Panc1 (cell line): ENCODE measurements around the gene HMGCS2. TPM values are rescaled to one million over a fixed set of nuclear protein-coding genes. Genes with fewer than 3 reads are reported as not detected.

Source experiments
- ATAC-seq: fragments of 200-7000 bp; cut with Tn5 transposase; 2 replicates; pipeline ENCODE4 v1.9.1; 2020; ENCODE audit warnings: mild to moderate bottlenecking, moderate library complexity
- BruUV-seq: library from RNA; stranded (reverse); fragments of 400-500 nt; replicated peaks from 2 replicates; lab custom pipeline; 2021; lab: Mats Ljungman, UMichigan
- CTCF ChIA-PET: fragments of 300-600 bp; sonication (Branson Sonifier 250); formaldehyde crosslinking; loops from one replicate; lab custom pipeline; 2022; ENCODE audit warnings: antibody characterized with exemption; lab: Charles Lee
- POLR2A ChIA-PET: fragments of 300-600 bp; sonication (Branson Sonifier 250); formaldehyde crosslinking; loops from one replicate; lab custom pipeline; 2022; ENCODE audit warnings: antibody characterized with exemption; lab: Charles Lee
- DNase-seq: peaks from one replicate; pipeline ENCODE4 v3.0.0-alpha.2; 2010; ENCODE audit warnings: low read depth, low spot score
- H3K27ac ChIP-seq: 2 replicates; pipeline ENCODE4 v1.5.1; 2011; ENCODE audit warnings: mild to moderate bottlenecking, low read length, inconsistent platforms
- H3K27me3 ChIP-seq: fragments of 200-500 bp; sonication (Bioruptor generic); 2 replicates; pipeline ENCODE4 v1.6.0; 2014; ENCODE audit warnings: low read length, inconsistent platforms; ENCODE audit not compliant: control insufficient read depth, insufficient read depth
- H3K36me3 ChIP-seq: fragments of 200-500 bp; sonication (Bioruptor generic); 2 replicates; pipeline ENCODE4 v1.5.1; 2014; ENCODE audit warnings: inconsistent platforms, mild to moderate bottlenecking, low read length, moderate library complexity; ENCODE audit not compliant: control insufficient read depth, insufficient read depth
- H3K4me1 ChIP-seq: 2 replicates; pipeline ENCODE4 v1.5.1; 2011; ENCODE audit warnings: inconsistent platforms, mild to moderate bottlenecking, low read length, moderate library complexity; ENCODE audit not compliant: control insufficient read depth, insufficient read depth
- H3K4me3 ChIP-seq, 2 experiments: 2 replicates each; pipeline ENCODE4 v1.5.1; 2011 to 2012; ENCODE audit warnings: low read depth in 2 of 2, low read length in 2 of 2, mild to moderate bottlenecking in 2 of 2, inconsistent platforms in 1 of 2, moderate library complexity in 1 of 2
- H3K9me3 ChIP-seq: fragments of 200-500 bp; sonication (Bioruptor generic); 2 replicates; pipeline ENCODE4 v1.5.1; 2014; ENCODE audit warnings: low read depth, mild to moderate bottlenecking, inconsistent platforms, low read length, moderate library complexity; ENCODE audit not compliant: control insufficient read depth, insufficient read depth
- POLR2AphosphoS5 ChIP-seq: IDR thresholded peaks from 2 replicates; pipeline ENCODE4 v1.6.1; 2012; ENCODE audit warnings: mild to moderate bottlenecking, low read depth, low read length, moderate library complexity
- SIN3A ChIP-seq: IDR thresholded peaks from 2 replicates; pipeline ENCODE4 v1.6.1; 2012; ENCODE audit warnings: low read depth, mild to moderate bottlenecking, low read length, moderate library complexity, borderline replicate concordance; ENCODE audit not compliant: insufficient read depth
- TCF7L2 ChIP-seq: IDR thresholded peaks from 2 replicates; pipeline ENCODE4 v1.6.1; 2011; ENCODE audit warnings: mild to moderate bottlenecking, low read depth, low read length, inconsistent platforms
- in situ Hi-C: cut with HindIII; loops from 2 replicates; pipeline ENCODE4 v1.10.0; 2016; ENCODE audit warnings: low sequenced_read_pairs, low pct_unique_long_range_greater_than_20kb
- intact Hi-C: fragments of 100-400 bp; cut with micrococcal nuclease; formaldehyde crosslinking; loops from one replicate; pipeline ENCODE4 v1.10.0; 2022; ENCODE audit not compliant: unreplicated experiment
- total RNA-seq: library from RNA; stranded (reverse); gene quantifications from one replicate; pipeline ENCODE4 v1.2.1, GENCODE V29; 2021; ENCODE audit not compliant: unreplicated experiment
- TF ChIP-seq, protein P1 (sequence below): fragments of 450-650 bp; IDR thresholded peaks from 2 replicates; pipeline ENCODE4 v1.5.1; 2017; ENCODE audit warnings: mild to moderate bottlenecking
- TF ChIP-seq, protein P2 (sequence below), 2 experiments: IDR thresholded peaks; 2 replicates each; pipeline ENCODE4 v1.6.1; 2011 to 2012; ENCODE audit warnings: low read depth in 2 of 2, control low read depth in 1 of 2, low read length in 1 of 2, mild to moderate bottlenecking in 1 of 2, moderate library complexity in 1 of 2; ENCODE audit not compliant: insufficient read depth in 1 of 2

The HMGCS2 gene
- total RNA-seq, 1 experiment from 2014 or later, result 0.33 TPM

DNA sequence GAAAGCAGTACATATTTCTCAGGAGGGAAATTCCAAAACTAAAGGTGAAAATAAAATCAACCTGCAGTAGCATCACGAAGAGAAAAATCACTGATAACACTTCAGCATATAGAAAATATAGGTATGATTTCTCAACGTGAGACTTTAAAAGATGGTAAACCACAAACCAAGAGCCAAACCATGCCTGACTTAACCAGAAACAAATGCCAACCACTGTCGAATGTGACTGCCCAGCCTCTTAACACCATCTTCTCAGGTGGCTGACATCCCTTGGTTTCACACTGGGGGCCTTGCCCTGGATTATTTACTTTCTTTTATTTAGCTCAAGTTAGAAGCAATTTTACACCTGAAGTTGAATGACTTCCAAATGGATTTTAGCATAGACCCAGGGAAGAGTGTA is 10.1 kb downstream of the HMGCS2 start:
- in situ Hi-C loops, result no loop called here
- intact Hi-C loops, result no loop called here
- CTCF ChIA-PET, result no interaction called here
- BruUV-seq, result no TSS peak
- Histone ChIP-seq H3K27ac (no peak overlapping the region), H3K4me1 (no peaks in the 10 kb centered on the region), H3K4me3 (no peak overlapping the region), H3K9me3 (no peaks in the 10 kb centered on the region), H3K36me3 (no peaks in the 10 kb centered on the region), H3K27me3 (peaks cover 4% of the 10 kb centered on the region; the same call in 1 of the 2 replicates)
- TF ChIP-seq, protein P1, sequence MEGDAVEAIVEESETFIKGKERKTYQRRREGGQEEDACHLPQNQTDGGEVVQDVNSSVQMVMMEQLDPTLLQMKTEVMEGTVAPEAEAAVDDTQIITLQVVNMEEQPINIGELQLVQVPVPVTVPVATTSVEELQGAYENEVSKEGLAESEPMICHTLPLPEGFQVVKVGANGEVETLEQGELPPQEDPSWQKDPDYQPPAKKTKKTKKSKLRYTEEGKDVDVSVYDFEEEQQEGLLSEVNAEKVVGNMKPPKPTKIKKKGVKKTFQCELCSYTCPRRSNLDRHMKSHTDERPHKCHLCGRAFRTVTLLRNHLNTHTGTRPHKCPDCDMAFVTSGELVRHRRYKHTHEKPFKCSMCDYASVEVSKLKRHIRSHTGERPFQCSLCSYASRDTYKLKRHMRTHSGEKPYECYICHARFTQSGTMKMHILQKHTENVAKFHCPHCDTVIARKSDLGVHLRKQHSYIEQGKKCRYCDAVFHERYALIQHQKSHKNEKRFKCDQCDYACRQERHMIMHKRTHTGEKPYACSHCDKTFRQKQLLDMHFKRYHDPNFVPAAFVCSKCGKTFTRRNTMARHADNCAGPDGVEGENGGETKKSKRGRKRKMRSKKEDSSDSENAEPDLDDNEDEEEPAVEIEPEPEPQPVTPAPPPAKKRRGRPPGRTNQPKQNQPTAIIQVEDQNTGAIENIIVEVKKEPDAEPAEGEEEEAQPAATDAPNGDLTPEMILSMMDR, result no peak
- no peak for TF ChIP-seq POLR2AphosphoS5
- TF ChIP-seq, protein P2, sequence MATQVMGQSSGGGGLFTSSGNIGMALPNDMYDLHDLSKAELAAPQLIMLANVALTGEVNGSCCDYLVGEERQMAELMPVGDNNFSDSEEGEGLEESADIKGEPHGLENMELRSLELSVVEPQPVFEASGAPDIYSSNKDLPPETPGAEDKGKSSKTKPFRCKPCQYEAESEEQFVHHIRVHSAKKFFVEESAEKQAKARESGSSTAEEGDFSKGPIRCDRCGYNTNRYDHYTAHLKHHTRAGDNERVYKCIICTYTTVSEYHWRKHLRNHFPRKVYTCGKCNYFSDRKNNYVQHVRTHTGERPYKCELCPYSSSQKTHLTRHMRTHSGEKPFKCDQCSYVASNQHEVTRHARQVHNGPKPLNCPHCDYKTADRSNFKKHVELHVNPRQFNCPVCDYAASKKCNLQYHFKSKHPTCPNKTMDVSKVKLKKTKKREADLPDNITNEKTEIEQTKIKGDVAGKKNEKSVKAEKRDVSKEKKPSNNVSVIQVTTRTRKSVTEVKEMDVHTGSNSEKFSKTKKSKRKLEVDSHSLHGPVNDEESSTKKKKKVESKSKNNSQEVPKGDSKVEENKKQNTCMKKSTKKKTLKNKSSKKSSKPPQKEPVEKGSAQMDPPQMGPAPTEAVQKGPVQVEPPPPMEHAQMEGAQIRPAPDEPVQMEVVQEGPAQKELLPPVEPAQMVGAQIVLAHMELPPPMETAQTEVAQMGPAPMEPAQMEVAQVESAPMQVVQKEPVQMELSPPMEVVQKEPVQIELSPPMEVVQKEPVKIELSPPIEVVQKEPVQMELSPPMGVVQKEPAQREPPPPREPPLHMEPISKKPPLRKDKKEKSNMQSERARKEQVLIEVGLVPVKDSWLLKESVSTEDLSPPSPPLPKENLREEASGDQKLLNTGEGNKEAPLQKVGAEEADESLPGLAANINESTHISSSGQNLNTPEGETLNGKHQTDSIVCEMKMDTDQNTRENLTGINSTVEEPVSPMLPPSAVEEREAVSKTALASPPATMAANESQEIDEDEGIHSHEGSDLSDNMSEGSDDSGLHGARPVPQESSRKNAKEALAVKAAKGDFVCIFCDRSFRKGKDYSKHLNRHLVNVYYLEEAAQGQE (IDR thresholded peaks at IDR 0.05; ENCODE audit: insufficient read depth in 1 of 2, low read depth in 2 of 2, low read length in 1 of 2), result no peak
- no peak for TF ChIP-seq TCF7L2
- DNase-seq (no peak), ATAC-seq (no peak)
- POLR2A ChIA-PET, result no interaction called here

DNA sequence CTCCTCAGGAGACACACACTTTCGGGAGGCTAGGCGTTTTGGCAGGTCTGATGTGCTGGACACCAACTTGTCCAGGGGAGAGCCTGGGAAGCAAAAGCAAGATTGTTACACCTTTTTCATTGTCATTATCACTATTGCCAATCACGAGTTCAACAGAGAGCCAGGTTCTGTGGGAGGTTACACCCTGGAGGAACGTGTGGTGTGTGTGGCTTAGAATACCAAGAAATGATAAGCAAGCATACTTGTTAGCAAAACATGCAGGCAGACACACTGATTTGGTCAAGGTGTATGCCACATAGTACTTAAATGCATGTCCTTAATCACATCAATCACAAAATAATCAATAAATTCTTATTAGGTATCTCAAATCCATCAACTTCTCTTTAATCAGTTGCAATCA is 16.1 kb downstream of the HMGCS2 start:
- ATAC-seq (no peak), DNase-seq (no peak)
- Histone ChIP-seq H3K4me1 (no peaks in the 10 kb centered on the region), H3K36me3 (no peaks in the 10 kb centered on the region), H3K27ac (no peak overlapping the region), H3K27me3 (peaks cover 21% of the 10 kb centered on the region), H3K4me3 (no peak overlapping the region), H3K9me3 (no peaks in the 10 kb centered on the region)
- intact Hi-C loops, result no loop called here
- TF ChIP-seq POLR2AphosphoS5 (no peak), SIN3A (no peak), TCF7L2 (no peak)
- TF ChIP-seq, protein P2 (IDR thresholded peaks at IDR 0.05; ENCODE audit: insufficient read depth in 1 of 2, low read depth in 2 of 2, low read length in 1 of 2), result no peak
- TF ChIP-seq, protein P1, result no peak
- BruUV-seq, result no TSS peak
- ChIA-PET POLR2A (no interaction called here), CTCF (no interaction called here)
- in situ Hi-C loops, result no loop called here
